Glomerular endothelial cell (primary cell): ENCODE data around the gene LYSMD3. TPM values are rescaled to one million over a fixed set of nuclear protein-coding genes. Genes with fewer than 3 reads are reported as not detected.

ENCODE experiments used
- DNase-seq: peaks from one replicate; pipeline ENCODE4 v3.0.0-alpha.2; 2011; ENCODE audit warnings: low read depth, low spot score; ENCODE audit errors: extremely low read depth
- total RNA-seq: library from RNA; depleted of rRNA; stranded (reverse); fragments of >200 nt; gene quantifications from 2 replicates; pipeline ENCODE4 v1.2.3, GENCODE V29; 2015

Gene LYSMD3
- total RNA-seq, 1 donor from 2014 or later: 19.6 TPM

DNA sequence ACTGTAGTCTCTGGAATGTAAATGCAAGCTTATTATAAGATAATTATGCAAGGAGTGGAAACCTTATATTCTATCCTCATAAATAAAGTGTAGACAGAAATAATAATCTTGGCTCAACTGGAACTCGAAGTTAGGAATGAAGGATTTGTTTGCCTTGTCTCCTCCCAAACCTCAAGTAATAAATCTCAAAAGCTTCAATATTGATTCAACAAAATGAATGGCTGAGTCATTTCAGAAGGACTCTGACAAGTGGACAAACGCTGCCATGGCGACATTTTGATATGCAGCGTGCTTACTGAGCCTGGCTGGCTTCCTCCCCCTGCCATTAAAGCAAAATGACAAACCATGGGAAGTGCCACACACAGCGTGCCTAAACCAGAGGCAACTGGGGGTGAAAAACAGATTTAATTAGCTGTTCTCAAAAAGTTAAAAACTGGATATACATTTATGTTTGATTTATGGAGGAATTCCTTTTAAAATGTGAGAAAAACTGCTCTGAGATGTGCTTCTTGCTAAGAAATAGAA is 18.7 kb upstream of the LYSMD3 start:
- DNase-seq: no peak

DNA sequence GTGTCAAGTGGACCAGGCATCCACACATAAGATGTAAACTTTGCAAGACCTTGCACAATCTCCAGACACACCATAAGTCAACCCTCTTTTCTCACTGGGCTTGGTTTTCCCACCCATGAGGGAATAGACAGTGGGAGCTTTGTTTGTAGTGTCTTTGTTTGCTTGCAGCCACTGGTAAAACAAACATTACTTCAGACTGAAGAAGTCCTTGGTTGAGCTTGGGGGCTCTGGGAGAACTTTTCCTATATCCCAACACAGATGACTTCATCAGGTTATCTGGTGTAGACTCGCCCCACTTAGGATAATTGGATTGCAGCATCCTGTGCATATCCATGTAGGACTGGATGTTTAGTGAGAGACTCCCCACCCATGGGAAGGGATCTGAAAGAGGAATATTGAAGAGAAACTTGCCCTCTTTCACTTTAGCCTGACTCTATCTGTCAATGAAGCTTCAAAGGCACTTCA is 17.7 kb upstream of the LYSMD3 start:
- no peak for DNase-seq

DNA sequence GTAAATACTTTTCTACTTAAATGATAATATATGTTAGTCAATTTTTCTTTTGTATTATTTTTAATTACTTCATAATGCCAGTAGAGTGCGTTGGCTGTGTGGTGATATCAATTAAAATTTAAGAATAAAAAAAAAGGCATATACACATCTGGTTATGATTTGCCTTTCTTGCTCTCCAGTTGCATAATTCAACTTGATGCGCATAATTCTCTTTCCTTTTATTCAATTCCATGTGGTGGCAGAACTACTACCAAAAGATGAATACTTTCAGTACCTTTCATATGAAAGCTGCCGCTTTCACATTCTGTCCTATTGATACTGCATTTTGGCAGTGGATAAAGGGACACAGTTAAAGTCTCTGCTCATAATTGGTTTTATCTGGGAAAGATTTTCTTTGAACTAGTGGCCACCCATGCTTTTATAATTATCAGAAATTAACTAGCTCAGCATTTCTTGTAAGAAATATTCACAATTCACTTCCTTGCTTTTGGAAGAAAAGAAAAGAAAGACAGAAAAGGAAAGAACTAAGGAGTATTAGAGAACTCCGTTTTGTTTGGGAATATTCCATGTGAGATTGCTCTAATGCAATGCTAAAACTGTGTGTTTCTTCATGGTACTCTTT is 16.9 kb upstream of the LYSMD3 start:
- no peak for DNase-seq

DNA sequence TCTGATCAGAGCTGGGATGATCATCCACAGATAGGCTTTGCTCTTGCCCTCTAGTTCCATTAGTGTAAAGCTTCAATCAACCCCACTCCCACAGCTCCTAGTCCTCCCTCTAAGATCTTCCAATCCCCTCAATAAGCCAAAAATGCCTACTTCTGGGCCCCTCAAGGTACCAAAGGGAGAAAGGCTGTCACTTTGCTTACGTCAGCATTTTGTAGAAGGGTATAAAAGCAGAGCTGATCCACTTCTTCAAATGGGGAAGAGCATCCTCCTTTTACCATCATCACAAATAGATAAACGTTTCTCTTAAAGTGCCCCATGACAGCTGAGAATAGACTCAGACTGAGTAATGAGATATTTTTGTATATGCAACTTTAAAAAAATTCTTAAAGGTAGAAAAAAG is 16.1 kb upstream of the LYSMD3 start:
- DNase-seq: no peak

DNA sequence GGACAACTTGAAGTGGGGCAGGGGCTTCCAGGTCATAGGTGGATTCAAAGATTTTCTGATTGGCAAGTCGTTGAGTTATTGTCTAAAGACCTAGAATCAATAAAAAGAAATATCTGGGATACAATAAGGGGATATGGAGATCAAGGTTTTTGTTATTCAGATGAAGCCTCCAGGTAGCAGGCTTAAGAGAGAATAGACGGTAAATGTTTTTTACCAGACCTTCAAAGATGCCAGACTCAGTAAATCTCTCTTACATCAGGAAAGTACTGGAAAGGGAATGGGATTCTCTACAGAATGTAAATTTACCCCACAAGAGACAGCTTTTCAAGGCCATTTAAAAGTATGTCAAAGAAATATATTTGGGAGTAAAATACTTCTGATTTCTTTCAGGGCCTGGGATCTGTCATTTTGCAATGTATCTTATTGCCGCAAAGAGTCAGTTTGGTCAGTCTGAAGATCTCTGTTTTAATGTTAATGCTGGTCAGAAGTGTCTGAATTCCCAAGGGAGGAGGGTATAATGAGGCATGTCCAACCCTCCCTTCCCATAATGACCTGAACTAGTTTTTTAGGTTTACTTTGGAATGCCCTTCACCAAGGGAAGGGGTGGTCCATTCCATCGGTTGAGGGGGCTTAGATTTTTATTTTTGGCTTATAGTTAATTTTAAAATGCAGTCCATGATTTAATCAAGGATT is 13.6 kb upstream of the LYSMD3 start:
- DNase-seq: no peak

DNA sequence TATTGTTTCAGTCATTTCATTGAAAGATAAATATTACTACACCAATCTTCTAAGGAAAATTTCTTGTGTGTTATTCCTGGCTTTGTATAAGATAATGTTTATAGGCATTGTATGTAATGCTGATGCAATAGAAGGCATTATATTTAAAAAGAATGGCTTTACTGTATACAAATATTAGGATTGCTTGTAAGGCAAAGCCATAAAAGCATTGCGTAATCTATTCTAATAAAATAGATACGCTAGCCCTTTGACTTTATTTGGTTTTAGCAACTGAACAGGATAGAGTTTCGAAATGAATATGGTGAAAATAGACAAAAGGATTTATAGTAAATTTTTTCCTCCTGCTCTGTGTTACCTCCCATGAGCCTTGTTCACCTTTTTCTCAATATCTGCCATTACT is 5.5 kb upstream of the LYSMD3 start:
- DNase-seq: no peak

DNA sequence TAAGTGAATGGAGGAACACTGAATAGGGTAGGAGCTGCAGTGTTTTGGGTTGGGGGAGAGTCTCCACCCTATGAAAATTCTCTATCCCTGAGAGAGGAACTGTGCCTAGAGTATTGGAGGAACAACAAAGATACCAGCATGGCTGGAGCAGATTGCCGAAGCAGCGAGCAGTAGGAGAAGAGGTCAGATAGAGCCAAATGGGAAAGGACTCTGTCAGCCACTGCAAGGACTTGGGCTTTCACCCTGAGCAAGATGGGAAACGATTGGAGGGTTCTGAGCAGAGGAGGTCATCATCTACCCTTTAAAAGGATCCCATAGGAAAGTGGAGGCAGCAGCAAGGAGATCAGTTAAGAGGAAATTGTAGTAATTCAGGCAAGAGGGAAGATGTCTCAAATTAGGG is 4.4 kb upstream of the LYSMD3 start:
- DNase-seq: no peak

DNA sequence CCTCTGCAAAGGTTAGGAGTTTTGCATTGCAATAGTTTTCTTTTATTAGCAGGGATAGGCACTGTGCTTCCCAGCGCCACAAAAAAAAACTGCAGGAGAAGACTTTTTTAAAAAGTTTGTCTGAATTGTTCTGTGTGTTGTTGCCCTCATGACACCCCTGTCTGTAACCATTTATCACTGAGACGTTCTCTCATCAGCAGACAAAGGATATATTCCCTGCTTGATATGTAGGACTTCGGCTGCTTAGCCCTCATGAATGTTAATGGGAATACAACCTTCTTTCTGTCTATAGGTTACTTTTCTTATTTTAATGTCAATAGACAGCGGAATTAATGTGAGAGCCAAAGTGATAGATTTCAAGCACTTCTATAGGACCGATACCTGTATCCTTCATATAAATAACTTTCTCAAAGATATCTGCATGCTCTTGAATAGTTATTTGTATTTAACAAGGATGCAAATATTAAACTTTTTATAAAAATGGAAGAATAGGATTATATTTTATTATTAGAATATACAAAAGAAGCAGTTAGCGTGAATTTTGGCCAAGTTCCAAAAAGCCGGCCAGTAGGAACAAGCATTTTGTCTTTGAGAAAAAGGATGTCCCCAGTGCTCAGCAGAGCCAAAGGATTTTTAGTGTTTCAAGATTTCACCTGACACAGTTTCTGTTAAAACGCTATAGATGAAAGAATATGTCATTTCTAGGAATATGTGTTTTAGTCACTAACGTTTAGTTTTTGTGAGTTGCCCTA is 1.5 kb upstream of the LYSMD3 start:
- DNase-seq: no peak

DNA sequence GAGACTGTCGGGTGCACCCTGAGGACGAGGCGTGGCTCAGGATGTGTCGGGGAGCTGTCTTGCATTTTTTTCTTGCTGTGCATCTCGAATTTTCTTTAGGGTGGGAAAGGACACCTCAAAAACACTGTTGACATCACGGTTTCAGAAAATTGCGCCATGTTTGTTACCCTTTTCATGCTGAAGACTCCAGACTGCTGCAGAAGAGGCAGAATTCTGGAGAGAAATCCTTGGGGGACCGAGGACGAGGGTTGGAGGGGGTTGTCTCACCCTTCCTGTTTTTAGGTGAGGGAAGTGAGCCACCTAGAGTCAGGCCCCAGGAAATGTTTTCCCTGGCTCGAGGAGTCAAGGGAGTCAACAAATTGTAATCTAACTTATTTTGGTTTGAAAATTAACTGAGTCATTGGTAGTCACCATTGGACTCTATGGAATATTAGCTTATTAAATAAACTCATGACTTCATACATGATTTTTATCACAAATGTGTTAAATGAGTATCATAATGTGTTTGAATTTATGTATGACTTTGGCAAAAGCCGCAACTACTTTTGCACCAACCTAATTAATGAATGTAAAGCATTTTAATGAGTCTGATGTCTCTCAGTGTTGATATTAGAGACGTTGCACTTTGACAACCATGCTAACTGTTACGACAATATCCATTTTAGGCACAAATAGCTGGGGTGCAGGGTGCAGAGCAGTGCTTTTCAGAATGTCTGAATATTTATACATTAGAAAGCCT is 724 bp upstream of the LYSMD3 start:
- no peak for DNase-seq

DNA sequence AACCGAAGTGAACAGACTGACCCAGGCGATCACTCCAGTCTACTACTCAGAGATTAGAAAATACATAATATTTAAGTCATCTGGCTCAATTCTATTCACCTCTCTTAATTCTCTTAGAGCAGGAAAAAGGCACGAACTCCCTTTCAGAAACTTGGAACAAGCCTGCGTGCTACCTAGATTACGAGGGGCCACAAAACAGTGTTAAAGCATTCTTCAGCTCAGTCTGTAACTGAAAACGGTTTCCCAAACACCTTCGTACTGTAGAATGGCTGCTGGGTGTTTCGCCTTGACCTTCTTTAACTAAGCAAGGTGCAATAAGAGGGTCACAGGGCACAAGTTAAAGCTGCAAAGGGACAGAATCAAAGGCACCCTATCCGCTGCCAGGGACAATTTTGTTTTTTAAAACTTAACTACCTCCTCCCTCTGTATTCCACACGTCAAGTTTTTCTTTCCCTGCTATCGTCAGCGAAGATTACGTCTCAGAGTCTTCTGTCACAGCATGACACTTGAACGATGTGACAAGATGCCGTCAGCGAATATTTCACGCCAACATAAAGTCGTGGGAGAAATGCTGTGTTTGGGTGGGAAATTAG is 687 bp downstream of the LYSMD3 start:
- DNase-seq: no peak

DNA sequence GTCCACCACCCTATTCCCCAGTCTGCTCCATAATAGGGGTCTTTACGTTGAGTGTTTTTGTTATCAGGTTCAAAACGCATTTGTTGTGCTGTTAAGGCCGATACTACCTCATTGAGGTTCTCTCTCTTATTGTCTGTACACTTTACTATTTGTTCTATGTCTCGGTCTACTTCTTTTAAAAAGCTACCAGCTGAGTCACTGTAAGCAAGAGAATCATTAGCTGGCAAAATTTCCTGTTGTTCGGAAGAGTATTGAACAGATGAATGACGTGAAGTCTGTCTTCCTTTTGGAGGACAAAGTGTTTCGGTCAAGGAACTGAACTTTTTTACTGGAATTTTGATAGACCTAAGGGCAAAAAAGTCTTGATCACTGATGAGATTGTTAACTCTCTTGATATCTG is 10.3 kb downstream of the LYSMD3 start:
- peak; percentile 67 for DNase-seq

DNA sequence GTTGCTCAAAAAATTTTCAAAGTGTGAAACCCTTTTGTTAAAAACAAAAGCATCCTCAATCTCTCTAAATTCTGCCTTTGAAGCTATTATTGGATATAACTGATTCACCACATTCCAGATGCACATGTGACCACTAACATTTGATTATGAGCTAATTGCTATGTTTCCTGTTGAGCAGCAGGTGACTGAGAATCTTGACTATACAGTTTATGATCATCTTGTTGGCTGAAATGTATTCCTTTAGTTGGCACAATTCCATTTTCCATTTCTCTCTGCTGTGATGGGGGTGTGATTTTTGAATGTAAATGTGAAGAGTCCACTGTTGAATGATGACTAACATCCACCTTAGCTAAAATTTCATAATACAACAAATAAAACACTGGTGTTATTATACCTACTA is 10.7 kb downstream of the LYSMD3 start:
- DNase-seq: no peak

DNA sequence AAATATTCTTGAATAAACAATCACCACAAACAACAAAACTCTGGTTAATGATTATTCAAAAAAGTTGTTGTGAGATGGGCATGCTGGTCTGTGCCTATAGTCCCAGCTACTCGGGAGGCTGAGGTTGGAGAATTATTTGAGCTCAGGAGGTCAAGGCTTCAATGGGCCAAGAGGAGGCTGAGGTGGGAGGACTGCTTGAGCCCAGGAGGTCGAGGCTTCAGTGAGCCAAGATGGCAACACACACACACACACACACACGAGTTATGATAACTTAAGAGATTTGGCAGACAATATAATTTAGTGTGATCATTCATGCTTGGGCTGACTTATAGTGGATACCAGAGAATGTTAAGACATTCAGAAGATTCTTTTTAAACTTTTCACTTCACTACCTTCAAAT is 14.9 kb downstream of the LYSMD3 start:
- no peak for DNase-seq

DNA sequence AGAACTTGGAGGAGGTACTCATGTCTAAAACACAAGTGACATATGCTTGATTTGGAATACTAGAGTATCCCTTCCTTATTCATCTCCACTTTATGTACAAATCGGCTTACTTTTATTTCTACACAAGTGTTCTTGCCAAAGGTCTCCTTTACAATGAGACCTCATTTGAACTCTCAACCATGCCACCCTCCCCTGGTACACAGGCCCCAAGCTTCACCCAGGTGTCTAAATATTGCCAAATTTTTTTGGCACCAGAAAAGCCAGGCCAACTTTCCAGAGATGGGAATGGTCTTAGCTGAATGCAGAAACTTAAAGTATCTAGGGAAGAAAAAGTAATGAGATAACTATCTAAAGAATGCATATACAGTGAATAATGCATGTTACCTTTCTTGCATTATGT is 18.9 kb downstream of the LYSMD3 start:
- no peak for DNase-seq

DNA sequence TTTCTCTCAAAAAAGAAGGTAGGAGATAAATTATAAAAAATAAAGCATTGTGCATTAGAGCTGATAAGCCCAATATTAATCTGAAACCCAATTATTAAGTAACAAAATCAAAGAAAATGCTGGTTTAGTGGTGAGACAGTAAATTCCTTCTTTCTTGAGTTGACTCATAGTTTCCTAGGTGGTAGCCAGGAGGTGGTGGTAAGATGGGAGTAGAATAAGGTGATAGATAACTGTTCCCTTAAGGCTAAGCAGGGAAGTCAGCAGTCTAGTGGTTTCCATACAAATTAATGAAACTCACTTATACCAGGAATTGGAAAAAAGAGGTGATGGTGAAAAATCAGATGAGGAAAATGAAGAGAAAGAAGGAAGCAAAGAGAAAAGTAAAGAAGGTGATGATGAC is 23.2 kb downstream of the LYSMD3 start:
- no peak for DNase-seq

DNA sequence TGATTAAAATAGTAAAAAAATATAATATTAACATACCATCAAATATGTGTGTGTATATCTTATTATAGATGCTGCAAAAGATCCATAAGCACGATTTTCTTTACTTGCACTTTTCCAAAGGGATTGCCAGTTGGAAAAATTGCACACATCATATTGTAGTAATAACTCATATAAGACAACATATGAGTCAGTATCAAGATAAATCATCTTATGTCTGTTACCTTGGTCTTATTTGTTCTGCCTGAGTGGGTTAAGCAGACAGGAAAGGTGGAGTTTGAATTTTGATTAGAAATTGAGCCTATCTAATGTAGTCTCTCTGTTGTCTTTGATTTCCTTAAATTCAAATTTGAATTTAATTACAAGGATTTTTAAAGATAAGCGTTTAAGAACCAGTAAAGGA is 24.6 kb downstream of the LYSMD3 start:
- no peak for DNase-seq

DNA sequence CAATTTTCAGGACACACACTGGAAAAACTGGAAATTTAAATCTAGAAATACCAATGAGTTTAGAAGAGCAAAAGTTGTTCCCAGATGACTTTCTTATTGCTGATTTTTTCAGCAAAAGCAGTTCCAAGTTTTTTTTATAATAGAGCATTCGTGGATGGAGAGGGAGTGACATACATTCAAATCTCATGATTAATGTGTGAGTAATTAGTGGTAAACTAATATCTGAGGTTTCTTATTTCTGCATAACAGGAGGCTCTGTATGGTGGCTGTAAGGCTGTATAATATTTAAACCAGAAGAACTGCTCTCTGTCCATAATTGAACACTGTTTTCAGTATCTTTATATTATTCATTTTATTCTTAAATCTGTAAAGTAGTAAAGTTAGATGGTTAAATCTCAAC is 25.8 kb downstream of the LYSMD3 start:
- DNase-seq: no peak

DNA sequence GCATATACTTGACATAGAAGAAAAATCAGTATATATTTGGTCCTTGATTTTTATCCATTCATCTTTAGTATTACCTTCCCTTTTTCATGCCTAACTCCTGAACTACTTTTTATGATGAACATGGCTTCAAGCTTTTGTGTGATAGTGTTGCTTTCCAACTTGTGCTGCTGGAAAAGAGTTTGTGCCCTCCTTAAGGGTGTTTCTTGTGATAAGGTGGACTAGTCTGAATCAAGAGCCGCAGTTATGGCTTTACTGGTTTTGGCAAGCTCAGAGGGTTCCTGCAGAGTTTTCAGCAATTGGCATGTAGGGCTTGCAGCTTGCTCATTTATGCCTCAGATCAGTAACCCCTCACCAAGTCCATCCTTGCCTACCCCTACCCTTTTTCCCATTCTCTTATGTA is 34.2 kb downstream of the LYSMD3 start:
- DNase-seq: no peak

DNA sequence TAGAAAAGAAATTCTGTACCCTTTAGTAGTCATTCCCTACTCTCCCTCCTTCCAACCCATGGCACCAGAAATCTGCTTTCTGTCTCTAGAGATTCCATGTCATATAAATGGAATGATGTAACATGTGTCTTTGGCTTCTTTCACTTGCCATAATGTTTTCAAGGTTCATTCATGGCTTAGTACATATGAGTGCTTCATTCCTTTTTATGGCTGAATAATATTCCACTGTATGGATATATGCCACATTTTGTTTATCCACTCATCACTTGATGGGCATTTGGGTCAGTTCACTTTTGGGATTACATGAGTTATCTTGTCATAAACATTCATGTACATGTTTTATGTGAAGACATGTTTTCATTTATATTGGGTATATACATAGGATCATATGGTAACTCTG is 35.3 kb downstream of the LYSMD3 start:
- no peak for DNase-seq

DNA sequence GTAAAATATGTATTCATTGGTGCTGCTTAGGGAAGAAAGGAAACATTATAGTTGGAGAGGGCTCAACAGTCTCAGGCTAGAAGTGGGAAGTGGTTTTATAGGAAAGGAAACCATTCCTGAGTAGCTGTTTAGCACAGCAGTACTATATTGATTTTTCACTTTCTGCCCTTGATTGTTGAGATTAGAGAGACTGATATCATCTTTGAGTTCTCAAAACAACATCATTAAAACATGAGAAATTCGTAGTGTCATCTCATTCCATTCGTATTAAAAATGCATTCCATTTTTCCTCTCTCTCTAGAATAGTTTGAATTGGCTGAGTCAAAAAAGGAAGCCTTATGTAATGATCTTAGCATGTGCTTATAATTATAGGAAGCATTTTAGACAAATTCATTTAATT is 40.6 kb downstream of the LYSMD3 start:
- DNase-seq: no peak

DNA sequence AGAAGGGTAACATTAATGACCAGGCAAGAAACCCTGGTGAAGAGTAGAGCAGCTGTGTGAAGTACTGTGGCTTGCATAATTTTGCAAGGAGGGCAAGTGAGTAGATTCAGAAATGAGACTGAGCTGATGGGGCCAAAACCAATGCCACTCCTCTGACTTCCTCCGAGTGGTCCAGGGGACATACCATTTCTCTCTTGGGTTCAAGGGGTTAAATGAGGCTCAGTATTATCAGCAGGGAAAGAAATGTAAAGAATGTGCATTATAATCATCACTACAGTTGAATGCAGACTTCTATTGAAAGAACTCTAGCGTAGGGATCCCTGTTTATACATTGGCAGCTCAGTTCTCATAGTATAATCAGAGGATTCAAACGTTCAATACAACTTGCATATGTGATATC is 44.8 kb downstream of the LYSMD3 start:
- no peak for DNase-seq
